ENCODE data around the gene AKR7A2. TPM values are rescaled to one million over a fixed set of nuclear protein-coding genes. Genes with fewer than 3 reads are reported as not detected.

Gene AKR7A2
- total and polyA plus RNA-seq, 7 experiments from 2014 or later: 15.7 to 115 (median 26.3) TPM

DNA sequence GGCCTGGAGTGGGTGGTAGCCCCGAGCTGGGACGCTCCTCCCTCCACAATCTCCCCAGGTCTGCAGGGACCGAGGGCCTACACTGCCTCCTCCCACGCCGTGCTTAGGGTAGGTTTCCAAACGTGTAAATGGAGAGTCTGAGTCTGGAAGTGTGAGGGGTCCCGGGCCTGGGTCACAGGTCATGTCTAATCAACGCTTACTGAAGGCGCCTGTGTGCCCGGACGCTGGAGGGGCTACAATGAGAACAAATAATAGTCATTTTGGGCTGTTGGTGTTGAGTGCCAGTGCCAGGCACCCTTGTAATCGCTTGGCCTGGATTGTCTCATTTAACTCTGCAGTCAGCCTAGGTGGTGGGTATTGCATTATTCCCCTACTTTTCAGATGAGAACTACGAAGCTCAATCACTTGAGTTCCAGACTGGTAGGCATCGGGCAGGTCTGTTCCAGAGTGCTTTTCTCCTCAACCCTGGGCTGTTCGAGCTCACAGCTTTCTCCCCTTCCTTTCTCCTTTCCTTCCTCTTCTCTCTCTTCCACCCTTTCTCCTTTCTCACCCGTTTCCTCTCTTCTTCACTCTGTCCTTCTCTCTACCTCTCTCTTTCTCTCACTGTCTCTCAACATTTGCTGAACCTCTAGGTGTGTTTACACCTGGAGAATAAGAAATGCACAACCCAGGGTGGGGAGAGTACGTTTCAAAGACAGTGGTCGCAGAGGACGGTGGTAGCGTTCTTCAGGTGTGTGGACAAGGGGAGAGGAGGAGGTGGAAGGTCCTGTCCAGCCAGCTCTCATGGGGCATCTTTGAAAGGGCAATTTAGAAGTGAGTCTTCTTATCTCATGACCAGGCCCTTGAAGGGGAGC is 1.1 kb upstream of the AKR7A2 start:
- Mint-ChIP-seq H3K36me3 (peaks cover 0 to 11% (median under 1%) of the 10 kb centered on the region in 5 donors), H3K27me3 (no peaks in the 10 kb centered on the region), H3K9me3 (no peaks in the 10 kb centered on the region), H3K4me1 (peaks cover 28 to 47% (median 42%) of the 10 kb centered on the region in 7 donors), H3K4me3 (peak overlapping the region; percentile 73 to 93 (median 87)), H3K27ac (peak overlapping the region; percentile 16 to 82 (median 71))
- peaks cover 0 to 8% (median 0%) of the 10 kb centered on the region in 3 experiments for H3K36me3 ChIP-seq (ENCODE audit: control insufficient read depth in 2 of 3, insufficient read depth in 3 of 3, low read length in 3 of 3)
- no peaks in the 10 kb centered on the region for H3K9me3 ChIP-seq (ENCODE audit: control insufficient read depth in 2 of 3, low read length in 3 of 3)
- peaks cover 16 to 17% of the 10 kb centered on the region in 2 donors for H3K4me1 ChIP-seq (ENCODE audit: control insufficient read depth in 2 of 2, insufficient read depth in 2 of 2, low read length in 2 of 2)
- DNase-seq: no peak
- no peak for ATAC-seq
- CTCF ChIA-PET: no interaction called here
- H3K4me3 ChIP-seq (ENCODE audit: low read length): peak overlapping the region; percentile 76
- intact Hi-C loops (cut with micrococcal nuclease): loop anchor here (1.0 to 10.0 kb wide), 8 partner anchors 28 to 332 kb away; partner anchors contain the start of genes NBL1 (in 2 of the 2), CAPZB (in 1 of the 2), EMC1 (in 1 of the 2) and MRTO4 (in 1 of the 2)
- peak overlapping the region; percentile 85 for H3K27ac ChIP-seq (ENCODE audit: low read depth, low read length)
- H3K27me3 ChIP-seq (ENCODE audit: control insufficient read depth in 2 of 2, insufficient read depth in 2 of 2, low read length in 2 of 2): no peaks in the 10 kb centered on the region
- POLR2A ChIA-PET: interaction anchor here (0.6 to 1.0 kb wide), 2 partner anchors 229 to 335 kb away, joined by 4 read pairs; no protein-coding TSS in a partner anchor

DNA sequence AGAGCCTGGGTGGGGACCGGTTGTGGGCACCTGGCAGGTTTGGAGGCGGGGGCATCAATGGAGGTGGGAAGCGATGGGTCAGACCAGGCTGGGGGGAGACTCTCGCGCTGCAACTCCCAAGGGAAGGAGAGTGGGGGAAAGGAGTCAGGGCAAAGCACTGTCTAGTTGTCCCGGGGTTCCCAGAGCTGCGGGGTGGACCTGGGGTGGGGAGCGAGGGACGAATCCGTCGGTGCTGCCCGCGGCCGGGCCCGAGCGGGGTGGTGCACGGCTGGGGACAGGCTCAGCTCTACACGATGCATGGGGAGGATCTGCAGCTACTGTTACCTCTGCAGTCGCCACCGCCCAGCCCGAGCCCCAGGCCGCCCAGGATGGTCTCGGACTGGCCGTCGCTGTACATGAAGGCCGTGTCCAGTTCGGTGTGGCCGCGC is 427 bp downstream of the AKR7A2 start:
- intact Hi-C loops (cut with micrococcal nuclease): loop anchor here in 1 of 2 donors (10.0 kb wide), 1 partner anchor 333 kb away; the partner anchor contains the start of gene NBL1
- peak overlapping the region; percentile 18 to 83 (median 70) for H3K27ac Mint-ChIP-seq
- Histone ChIP-seq H3K4me1 (ENCODE audit: control insufficient read depth in 2 of 2, insufficient read depth in 2 of 2, low read length in 2 of 2) (peaks cover 16 to 17% of the 10 kb centered on the region in 2 donors), H3K9me3 (ENCODE audit: control insufficient read depth in 2 of 3, low read length in 3 of 3) (no peaks in the 10 kb centered on the region), H3K27me3 (ENCODE audit: control insufficient read depth in 2 of 2, insufficient read depth in 2 of 2, low read length in 2 of 2) (no peaks in the 10 kb centered on the region), H3K4me3 (ENCODE audit: low read length) (peak overlapping the region; percentile 76), H3K27ac (ENCODE audit: low read depth, low read length) (peak overlapping the region; percentile 85), H3K36me3 (ENCODE audit: control insufficient read depth in 2 of 3, insufficient read depth in 3 of 3, low read length in 3 of 3) (peaks cover 0 to 23% (median 5%) of the 10 kb centered on the region in 3 experiments)
- peak overlapping the region; percentile 86 to 94 (median 91) for H3K4me3 Mint-ChIP-seq
- no peaks in the 10 kb centered on the region for H3K27me3 Mint-ChIP-seq
- no peaks in the 10 kb centered on the region for H3K9me3 Mint-ChIP-seq
- peak; percentile 6 for ATAC-seq
- ChIA-PET POLR2A (interaction anchor here (0.7 to 1.1 kb wide), 3 partner anchors 10 to 475 kb away, joined by 3 to 5 read pairs (median 3); no protein-coding TSS in a partner anchor), CTCF (no interaction called here)
- peaks cover 6 to 17% (median 7%) of the 10 kb centered on the region in 5 donors for H3K36me3 Mint-ChIP-seq
- H3K4me1 Mint-ChIP-seq: peaks cover 29 to 49% (median 44%) of the 10 kb centered on the region in 7 donors
- peak in 4 of 9 donors; percentile 24 to 37 (median 32) for DNase-seq

DNA sequence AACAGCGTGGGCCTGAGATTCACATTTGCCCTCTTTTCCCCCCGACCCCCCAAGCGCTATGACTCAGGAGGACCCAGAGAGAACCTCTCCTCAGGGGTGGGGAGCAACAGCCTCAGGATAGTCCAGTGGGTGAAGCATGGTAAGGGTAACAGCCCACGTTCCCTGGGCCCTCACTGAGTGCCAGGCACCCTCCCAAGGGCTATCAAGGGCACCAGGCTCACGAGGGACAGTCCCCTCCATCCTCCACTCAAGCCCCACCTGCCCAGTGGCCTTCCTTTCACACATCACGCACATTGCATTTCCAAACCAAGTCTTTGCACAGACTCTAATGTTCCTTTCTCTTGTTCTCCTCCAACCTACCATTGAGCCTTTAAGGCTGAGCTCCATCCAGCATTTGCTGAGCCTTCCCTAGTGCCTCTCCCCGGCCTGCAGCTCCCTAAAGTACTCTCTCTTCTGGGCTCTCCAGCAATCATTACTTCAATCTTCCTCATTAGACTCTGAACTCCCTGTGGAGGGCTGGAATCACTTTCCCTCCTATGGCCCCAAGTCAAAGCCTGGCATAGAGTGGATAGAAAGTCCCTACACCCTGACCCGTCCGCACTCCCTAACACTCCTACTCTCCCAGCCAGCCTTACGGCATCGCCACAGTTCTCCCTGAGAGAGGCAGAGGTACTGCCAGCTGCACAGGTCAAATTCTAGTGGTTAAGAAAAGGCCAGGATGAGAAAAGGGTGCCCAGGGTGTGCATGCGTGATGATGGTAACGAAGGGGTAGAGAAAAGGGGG is 1.0 kb downstream of the AKR7A2 start:
- Histone ChIP-seq H3K9me3 (ENCODE audit: control insufficient read depth in 2 of 3, low read length in 3 of 3) (no peaks in the 10 kb centered on the region), H3K4me3 (ENCODE audit: low read length) (peak overlapping the region; percentile 76), H3K27me3 (ENCODE audit: control insufficient read depth in 2 of 2, insufficient read depth in 2 of 2, low read length in 2 of 2) (no peaks in the 10 kb centered on the region), H3K36me3 (ENCODE audit: control insufficient read depth in 2 of 3, insufficient read depth in 3 of 3, low read length in 3 of 3) (peaks cover 0 to 29% (median 5%) of the 10 kb centered on the region in 3 experiments), H3K27ac (ENCODE audit: low read depth, low read length) (peak overlapping the region; percentile 85), H3K4me1 (ENCODE audit: control insufficient read depth in 2 of 2, insufficient read depth in 2 of 2, low read length in 2 of 2) (peaks cover 16 to 17% of the 10 kb centered on the region in 2 donors)
- POLR2A ChIA-PET: interaction anchor here (0.7 to 1.1 kb wide), 4 partner anchors 11 to 475 kb away, joined by 3 to 5 read pairs (median 4); partner anchors contain the start of gene EMC1
- intact Hi-C loops (cut with micrococcal nuclease): loop anchor here in 1 of 2 donors (10.0 kb wide), 1 partner anchor 334 kb away; the partner anchor contains the start of gene NBL1
- Mint-ChIP-seq H3K36me3 (peaks cover 6 to 22% (median 7%) of the 10 kb centered on the region in 5 donors), H3K27me3 (no peaks in the 10 kb centered on the region), H3K4me1 (peaks cover 24 to 45% (median 41%) of the 10 kb centered on the region in 7 donors), H3K27ac (peak overlapping the region; percentile 18 to 83 (median 70)), H3K4me3 (peak overlapping the region; percentile 86 to 94 (median 91)), H3K9me3 (no peaks in the 10 kb centered on the region)
- CTCF ChIA-PET: no interaction called here
- DNase-seq: no peak
- no peak for ATAC-seq

- no peaks in the 10 kb centered on the region for H3K9me3 Mint-ChIP-seq
- Histone ChIP-seq H3K27ac (ENCODE audit: low read depth, low read length) (no peak overlapping the region), H3K9me3 (ENCODE audit: control insufficient read depth in 2 of 3, low read length in 3 of 3) (no peaks in the 10 kb centered on the region), H3K36me3 (ENCODE audit: control insufficient read depth in 2 of 3, insufficient read depth in 3 of 3, low read length in 3 of 3) (peaks cover 5 to 37% (median 7%) of the 10 kb centered on the region in 3 experiments), H3K4me3 (ENCODE audit: low read length) (no peak overlapping the region), H3K4me1 (ENCODE audit: control insufficient read depth in 2 of 2, insufficient read depth in 2 of 2, low read length in 2 of 2) (peaks cover 16 to 17% of the 10 kb centered on the region in 2 donors), H3K27me3 (ENCODE audit: control insufficient read depth in 2 of 2, insufficient read depth in 2 of 2, low read length in 2 of 2) (no peaks in the 10 kb centered on the region)
- peak overlapping the region in 8 of 10 donors; percentile 44 to 94 (median 91) for H3K4me3 Mint-ChIP-seq
- peaks cover 6 to 31% (median 14%) of the 10 kb centered on the region in 5 donors for H3K36me3 Mint-ChIP-seq
- no peaks in the 10 kb centered on the region for H3K27me3 Mint-ChIP-seq
- intact Hi-C loops (cut with micrococcal nuclease): loop anchor here in 1 of 2 donors (10.0 kb wide), 1 partner anchor 335 kb away; the partner anchor contains the start of gene NBL1
- ChIA-PET POLR2A (interaction anchor here (0.6 to 1.1 kb wide), 2 partner anchors 59 to 89 kb away, joined by 3 to 4 read pairs; partner anchors contain the start of gene EMC1), CTCF (no interaction called here)
- DNase-seq (no peak), ATAC-seq (no peak)
- H3K27ac Mint-ChIP-seq: peak overlapping the region in 2 of 9 donors; percentile 22 to 65
- H3K4me1 Mint-ChIP-seq: peaks cover 24 to 40% (median 36%) of the 10 kb centered on the region in 7 donors
Measured at GRCh38 chr1:19310061-19310460, 1.9 kb downstream of the AKR7A2 start.

- peaks cover 24 to 40% (median 33%) of the 10 kb centered on the region in 7 donors for H3K4me1 Mint-ChIP-seq
- POLR2A ChIA-PET: interaction anchor here (1.1 kb wide), 1 partner anchor 58 kb away, joined by 4 read pairs; the partner anchor contains the start of gene EMC1
- H3K27ac ChIP-seq (ENCODE audit: low read depth, low read length): no peak overlapping the region
- intact Hi-C loops (cut with micrococcal nuclease): no loop called here
- H3K27me3 ChIP-seq (ENCODE audit: control insufficient read depth in 2 of 2, insufficient read depth in 2 of 2, low read length in 2 of 2): no peaks in the 10 kb centered on the region
- CTCF ChIA-PET: no interaction called here
- H3K9me3 Mint-ChIP-seq: no peaks in the 10 kb centered on the region
- peak overlapping the region in 1 of 9 donors; percentile 25 for H3K27ac Mint-ChIP-seq
- no peaks in the 10 kb centered on the region for H3K27me3 Mint-ChIP-seq
- peaks cover 16 to 17% of the 10 kb centered on the region in 2 donors for H3K4me1 ChIP-seq (ENCODE audit: control insufficient read depth in 2 of 2, insufficient read depth in 2 of 2, low read length in 2 of 2)
- H3K4me3 Mint-ChIP-seq: peak overlapping the region in 4 of 10 donors; percentile 4 to 76 (median 29)
- ATAC-seq: no peak
- no peaks in the 10 kb centered on the region for H3K9me3 ChIP-seq (ENCODE audit: control insufficient read depth in 2 of 3, low read length in 3 of 3)
- H3K4me3 ChIP-seq (ENCODE audit: low read length): no peak overlapping the region
- peaks cover 5 to 45% (median 8%) of the 10 kb centered on the region in 3 experiments for H3K36me3 ChIP-seq (ENCODE audit: control insufficient read depth in 2 of 3, insufficient read depth in 3 of 3, low read length in 3 of 3)
- DNase-seq: no peak
- peaks cover 10 to 38% (median 17%) of the 10 kb centered on the region in 5 donors for H3K36me3 Mint-ChIP-seq
Measured at GRCh38 chr1:19309123-19309813, 2.7 kb downstream of the AKR7A2 start.
